Adrenal gland (tissue), 12 donors: Measurements from ENCODE around the gene CAD. TPM values are rescaled to one million over a fixed set of nuclear protein-coding genes. Genes with fewer than 3 reads are reported as not detected.

Experiments
- DNase-seq, 7 donors: peaks; one replicate each; pipeline ENCODE4 v3.0.0-alpha.2; 2019 to 2020
- H3K27ac ChIP-seq, 5 donors: fragments of 200-600 bp; sonication (generic) in 4 of 5; 1 replicate in 3 of 5; 2 replicates in 2 of 5; pipeline versions ENCODE4 v1.5.1 to v1.8.0; 2016 to 2020; ENCODE audit warnings: mild to moderate bottlenecking in 1 of 5
- H3K27me3 ChIP-seq: fragments of 200-600 bp; 2 replicates; pipeline ENCODE4 v1.8.0; 2021
- H3K36me3 ChIP-seq, 2 donors: fragments of 200-600 bp; replicated peaks in 1 of 2; 1 replicate in 1 of 2; 2 replicates in 1 of 2; pipeline versions ENCODE4 v1.5.1 to v1.8.0; 2018 to 2022
- H3K4me1 ChIP-seq, 2 donors: fragments of 200-600 bp; replicated peaks in 1 of 2; 1 replicate in 1 of 2; 2 replicates in 1 of 2; pipeline versions ENCODE4 v1.5.1 to v1.8.0; 2018 to 2021
- H3K4me3 ChIP-seq, 4 donors: fragments of 200-600 bp; sonication (generic) in 3 of 4; one replicate each; pipeline ENCODE4 v1.5.1; 2016 to 2018
- H3K9me3 ChIP-seq, 3 donors: fragments of 200-600 bp; sonication (generic) in 1 of 3; replicated peaks in 1 of 3; 1 replicate in 2 of 3; 2 replicates in 1 of 3; pipeline versions ENCODE4 v1.5.1 to v1.8.0; 2016 to 2021
- POLR2A ChIP-seq, 2 donors: fragments of 450-650 bp; IDR thresholded peaks; one replicate each; pipeline ENCODE4 v1.6.1; 2017; ENCODE audit warnings: antibody characterized with exemption in 2 of 2, mild to moderate bottlenecking in 2 of 2, moderate library complexity in 1 of 2
- WGBS, 4 donors: extraction: QIAGEN DNeasy Blood & Tissue Kit in 2 of 4; methylation state at CpG; one replicate each; pipeline versions ENCODE4 v1.1.5 to v1.1.7; 2013 to 2017; 5-methylcytosine and 5-hydroxymethylcytosine counted together
- intact Hi-C, 2 donors: fragments of 100-400 bp; cut with DNase I; formaldehyde crosslinking; loops; one replicate each; pipeline versions ENCODE4 v1.14.1 to v1.15.0; 2022 to 2023
- polyA plus RNA-seq, 3 donors: library from polyadenylated mRNA; stranded (reverse); fragments of 200-250 nt in 2 of 3; fragments of 350-450 nt in 1 of 3; fragmentation: Illumina TruSeq in 1 of 3; extraction: RNeasy Lipid Tissue Mini Kit (QIAGEN cat#74804) in 1 of 3; gene quantifications; one replicate each; pipeline ENCODE4 v1.2.3, GENCODE V29; 2013 to 2014
- total RNA-seq, 9 donors: library from RNA; depleted of rRNA in 4 of 9; stranded (reverse); fragments of >200 nt in 4 of 9; fragments of 120-200 nt in 1 of 9; fragmentation: NEBNext Ultra II Directional in 1 of 9; extraction: Animal tissue kit (Norgen Biotek cat#: 25700) in 1 of 9; gene quantifications; one replicate each; pipeline versions ENCODE4 v1.1.0 to v1.2.4, GENCODE V29; 2013 to 2023
- TF ChIP-seq, protein P1 (sequence below), 6 experiments: fragments of 450-650 bp in 4 of 6; fragments of 200-600 bp in 2 of 6; sonication (generic) in 1 of 6; IDR thresholded peaks; 1 replicate in 5 of 6; 2 replicates in 1 of 6; pipeline versions ENCODE4 v1.5.1 to v1.8.0; 2016 to 2021; ENCODE audit warnings: antibody characterized with exemption in 6 of 6, mild to moderate bottlenecking in 2 of 6, moderate library complexity in 1 of 6
- donor health status: healthy with polysubstance abuse.
- donor health status: Bipolar disorder and iron deficiency.
- donor health status: DM: yes; HTN: yes; CAD: no.
- donor health status: DM: no; HTN: no; CAD: no.
- donor health status: DM: no; HTN: no; CAD: no.
- donor health status: DM: yes; HTN: yes; CAD: no.

The CAD gene
- total and polyA plus RNA-seq, 12 donors: 8.9 to 70.5 (median 18.4) TPM

DNA sequence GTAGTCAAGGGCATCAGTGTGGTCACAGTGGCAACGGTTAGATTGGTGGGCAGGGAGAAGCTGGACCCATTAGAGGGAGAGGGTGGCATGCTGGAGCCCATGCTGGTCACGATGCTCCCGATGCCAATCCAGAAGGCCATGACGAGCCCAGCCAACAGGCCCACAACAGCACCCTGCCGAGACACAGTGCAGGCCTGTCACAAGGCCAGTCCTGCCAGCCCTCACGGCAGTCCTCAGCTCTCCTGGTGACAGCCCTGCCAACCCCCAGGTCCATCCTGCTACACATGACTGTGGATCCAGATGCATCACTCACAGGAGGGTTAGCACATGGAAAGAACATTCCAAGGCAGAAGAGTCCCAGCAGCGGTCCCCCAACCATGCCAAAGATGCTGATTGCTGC, 15.5 kb upstream of the CAD start:
- DNase-seq: no peak
- TF ChIP-seq, protein P1, sequence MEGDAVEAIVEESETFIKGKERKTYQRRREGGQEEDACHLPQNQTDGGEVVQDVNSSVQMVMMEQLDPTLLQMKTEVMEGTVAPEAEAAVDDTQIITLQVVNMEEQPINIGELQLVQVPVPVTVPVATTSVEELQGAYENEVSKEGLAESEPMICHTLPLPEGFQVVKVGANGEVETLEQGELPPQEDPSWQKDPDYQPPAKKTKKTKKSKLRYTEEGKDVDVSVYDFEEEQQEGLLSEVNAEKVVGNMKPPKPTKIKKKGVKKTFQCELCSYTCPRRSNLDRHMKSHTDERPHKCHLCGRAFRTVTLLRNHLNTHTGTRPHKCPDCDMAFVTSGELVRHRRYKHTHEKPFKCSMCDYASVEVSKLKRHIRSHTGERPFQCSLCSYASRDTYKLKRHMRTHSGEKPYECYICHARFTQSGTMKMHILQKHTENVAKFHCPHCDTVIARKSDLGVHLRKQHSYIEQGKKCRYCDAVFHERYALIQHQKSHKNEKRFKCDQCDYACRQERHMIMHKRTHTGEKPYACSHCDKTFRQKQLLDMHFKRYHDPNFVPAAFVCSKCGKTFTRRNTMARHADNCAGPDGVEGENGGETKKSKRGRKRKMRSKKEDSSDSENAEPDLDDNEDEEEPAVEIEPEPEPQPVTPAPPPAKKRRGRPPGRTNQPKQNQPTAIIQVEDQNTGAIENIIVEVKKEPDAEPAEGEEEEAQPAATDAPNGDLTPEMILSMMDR (IDR thresholded peaks at IDR 0.05): no peak
- no peak for TF ChIP-seq POLR2A (IDR thresholded peaks at IDR 0.05)
- intact Hi-C loops: no loop called here
- no peak overlapping the region for H3K27ac ChIP-seq
- WGBS, 4 donors: 92 to 100% (median 94%) methylated on average over 2 to 7 of the region's 7 CpGs
- H3K4me1 ChIP-seq: no peaks in the 10 kb centered on the region
- H3K9me3 ChIP-seq: no peaks in the 10 kb centered on the region
- H3K36me3 ChIP-seq: peaks cover 0 to 38% of the 10 kb centered on the region in 2 donors
- H3K4me3 ChIP-seq: no peak overlapping the region
- H3K27me3 ChIP-seq: no peaks in the 10 kb centered on the region

DNA sequence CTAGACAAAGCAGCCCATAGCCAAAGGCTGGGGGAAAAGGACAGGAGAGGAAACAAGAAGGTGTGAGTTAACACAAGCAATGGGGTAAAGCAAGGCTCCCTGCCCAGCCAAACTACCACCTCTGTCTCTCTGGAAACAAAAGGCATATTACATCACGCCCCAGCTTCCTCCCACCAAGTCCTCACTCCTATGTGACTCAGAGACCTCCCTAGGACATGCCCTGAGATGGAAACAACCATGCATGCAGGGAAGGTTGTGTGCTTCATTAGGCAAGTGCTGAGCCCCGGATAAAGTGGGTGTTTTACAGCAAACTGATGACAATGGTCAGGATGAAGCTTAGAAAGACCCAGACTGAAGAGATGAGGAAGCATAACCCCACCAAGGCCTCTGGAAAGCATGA, 14.3 kb upstream of the CAD start:
- intact Hi-C loops: no loop called here
- WGBS, 4 donors: 79 to 92% (median 89%) methylated on average over 2 of the region's 2 CpGs
- TF ChIP-seq, protein P1 (IDR thresholded peaks at IDR 0.05): no peak
- no peak for TF ChIP-seq POLR2A (IDR thresholded peaks at IDR 0.05)

DNA sequence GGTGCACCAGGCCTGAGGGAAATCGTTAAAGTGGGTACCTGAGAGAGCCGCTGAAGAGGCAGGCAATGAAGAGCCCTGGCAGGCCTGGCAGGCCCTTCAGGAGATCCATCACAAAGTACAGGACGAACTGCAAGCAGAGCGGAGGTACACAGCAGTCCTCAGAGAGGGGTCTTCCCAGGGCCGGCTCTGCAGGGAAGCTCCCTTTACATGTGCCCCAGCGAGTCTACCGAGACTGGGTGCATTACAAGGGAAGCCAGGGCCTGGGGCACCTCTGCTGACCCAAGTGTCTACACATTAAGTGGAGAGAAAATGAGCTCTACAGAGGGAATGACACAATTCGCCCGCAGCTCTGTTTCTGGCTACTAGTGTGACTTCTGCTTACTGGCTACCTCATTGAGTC, 13.4 kb upstream of the CAD start:
- no peaks in the 10 kb centered on the region for H3K4me1 ChIP-seq
- TF ChIP-seq, protein P1 (IDR thresholded peaks at IDR 0.05): no peak
- no peak for TF ChIP-seq POLR2A (IDR thresholded peaks at IDR 0.05)
- H3K9me3 ChIP-seq: no peaks in the 10 kb centered on the region
- H3K36me3 ChIP-seq: peaks cover 0 to 51% of the 10 kb centered on the region in 2 donors
- no peaks in the 10 kb centered on the region for H3K27me3 ChIP-seq
- DNase-seq: no peak
- no peak overlapping the region for H3K27ac ChIP-seq
- 89 to 97% (median 96%) methylated on average over 9 of the region's 9 CpGs for WGBS, 4 donors
- no peak overlapping the region for H3K4me3 ChIP-seq
- intact Hi-C loops: no loop called here

More for the DNA sequence above, 14.3 kb upstream of the CAD start:
- Histone ChIP-seq H3K27me3 (no peaks in the 10 kb centered on the region), H3K36me3 (peaks cover 0 to 49% of the 10 kb centered on the region in 2 donors), H3K4me1 (no peaks in the 10 kb centered on the region), H3K27ac (no peak overlapping the region), H3K4me3 (no peak overlapping the region), H3K9me3 (no peaks in the 10 kb centered on the region)
- no peak for DNase-seq

DNA sequence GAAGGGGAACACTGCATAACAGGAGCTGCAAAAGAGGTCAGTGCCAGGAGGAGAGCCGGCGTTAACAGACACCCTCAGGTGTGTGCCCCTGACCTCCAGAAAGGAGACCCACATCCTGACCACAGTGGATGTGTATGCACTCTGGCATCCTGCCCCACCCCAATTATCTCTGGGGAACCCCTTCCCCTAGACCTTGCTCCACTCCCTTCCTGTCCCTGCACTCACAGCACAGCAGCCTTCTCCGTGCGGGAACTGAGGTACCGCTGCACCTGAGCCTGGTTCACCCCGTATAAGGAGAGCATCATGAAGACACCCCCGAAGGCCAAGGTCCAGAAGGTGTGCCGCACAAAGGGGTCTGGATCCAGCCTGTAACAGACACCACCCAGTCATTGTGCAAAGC, 12.6 kb upstream of the CAD start:
- TF ChIP-seq, protein P1 (IDR thresholded peaks at IDR 0.05): no peak
- no peak for TF ChIP-seq POLR2A (IDR thresholded peaks at IDR 0.05)
- 91 to 97% (median 94%) methylated on average over 6 to 8 of the region's 8 CpGs for WGBS, 4 donors
- intact Hi-C loops: no loop called here
- no peak overlapping the region for H3K27ac ChIP-seq
- no peaks in the 10 kb centered on the region for H3K27me3 ChIP-seq
- no peak for DNase-seq
- H3K4me1 ChIP-seq: no peaks in the 10 kb centered on the region
- peaks cover 0 to 51% of the 10 kb centered on the region in 2 donors for H3K36me3 ChIP-seq
- no peak overlapping the region for H3K4me3 ChIP-seq
- no peaks in the 10 kb centered on the region for H3K9me3 ChIP-seq
